GM12878 (cell line): ENCODE data around the gene APOA5.

ENCODE experiments used
- EZH2 ChIP-seq: IDR thresholded peaks from 2 replicates; pipeline ENCODE4 v1.6.1; 2012; ENCODE audit warnings: low read depth, mild to moderate bottlenecking, control low read depth, inconsistent platforms, low read length, borderline replicate concordance; ENCODE audit not compliant: control insufficient read depth
- POLR2A ChIP-seq: IDR thresholded peaks from 2 replicates; pipeline ENCODE4 v1.6.1; 2011; ENCODE audit warnings: low read depth, mild to moderate bottlenecking, low read length
- RELA ChIP-seq: fragments of 450-650 bp; IDR thresholded peaks from 2 replicates; pipeline ENCODE4 v1.8.0; 2014; ENCODE audit warnings: borderline replicate concordance; ENCODE audit not compliant: partially characterized antibody

DNA sequence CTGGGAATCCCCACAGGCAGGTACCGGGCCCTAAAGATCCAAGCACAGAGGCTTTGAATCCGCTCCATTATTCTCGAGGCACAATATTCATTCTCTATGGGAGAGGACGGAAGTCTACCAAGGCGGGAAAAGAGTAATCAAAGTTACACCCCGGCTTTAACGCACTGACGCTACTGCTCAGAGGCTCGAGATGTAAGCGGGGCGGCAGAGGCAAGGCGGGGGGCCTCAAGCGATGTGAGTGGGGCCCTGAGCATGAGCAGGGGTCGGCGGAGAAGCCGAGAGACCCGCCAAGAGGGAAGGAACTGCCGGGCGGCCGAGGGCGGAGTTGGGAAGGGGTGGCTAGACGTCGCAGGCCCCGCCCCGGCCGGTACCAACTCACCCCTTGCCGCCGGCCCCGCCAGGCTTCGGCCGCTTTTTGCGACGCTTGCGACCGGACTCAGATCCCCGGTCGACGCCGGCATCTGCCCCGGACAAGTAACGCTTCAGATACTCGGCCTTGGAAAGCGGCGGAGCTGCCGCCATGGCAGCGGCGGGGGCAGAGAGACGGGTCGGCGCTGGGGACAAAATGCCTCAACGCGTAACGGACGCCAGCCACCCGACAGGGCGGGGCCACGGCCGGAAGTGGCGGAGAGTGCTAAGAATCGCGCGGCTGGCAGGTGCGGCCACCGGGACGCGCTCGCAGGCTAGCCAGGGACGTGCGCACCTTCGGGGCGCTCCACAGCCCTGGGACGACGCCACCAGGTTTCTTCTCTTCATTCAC, 19.1 kb downstream of the APOA5 start, which contains the start of gene BUD13:
- TF ChIP-seq POLR2A (peak; percentile 92), EZH2 (no peak), RELA (peak; percentile 73)
